KOPT-K1 (cell line): Measurements from ENCODE around the gene CTNNBIP1.

Source experiments
- H3K27ac ChIP-seq: fragments of 200-600 bp; sonication (generic); 2 replicates; pipeline ENCODE4 v1.5.1; 2016; ENCODE audit warnings: antibody characterized with exemption, mild to moderate bottlenecking, low read depth, low read length; ENCODE audit not compliant: poor library complexity, severe bottlenecking
- H3K36me3 ChIP-seq: fragments of 200-600 bp; sonication (generic); 2 replicates; pipeline ENCODE4 v1.5.1; 2017; ENCODE audit warnings: antibody characterized with exemption, mild to moderate bottlenecking, low read length, moderate library complexity; ENCODE audit not compliant: insufficient read depth
- H3K9me3 ChIP-seq: fragments of 200-600 bp; sonication (generic); 2 replicates; pipeline ENCODE4 v1.5.1; 2017; ENCODE audit warnings: antibody characterized with exemption, low read length, mild to moderate bottlenecking; ENCODE audit not compliant: insufficient read depth, poor library complexity, severe bottlenecking

Gene CTNNBIP1

GRCh38 chr1:9843576-9843945 is 66.5 kb downstream of the CTNNBIP1 start:
- no peak overlapping the region for H3K27ac ChIP-seq
- H3K36me3 ChIP-seq = no peaks in the 10 kb centered on the region
- no peaks in the 10 kb centered on the region for H3K9me3 ChIP-seq

- H3K9me3 ChIP-seq = no peaks in the 10 kb centered on the region
- no peaks in the 10 kb centered on the region for H3K36me3 ChIP-seq
- H3K27ac ChIP-seq = no peak overlapping the region
These were observed 67.1 kb downstream of the CTNNBIP1 start for GRCh38 chr1:9842781-9843575.

GRCh38 chr1:9842073-9842711 is 67.9 kb downstream of the CTNNBIP1 start:
- no peaks in the 10 kb centered on the region for H3K9me3 ChIP-seq
- H3K27ac ChIP-seq = no peak overlapping the region
- H3K36me3 ChIP-seq = no peaks in the 10 kb centered on the region

GRCh38 chr1:9841460-9841859 is 68.6 kb downstream of the CTNNBIP1 start:
- no peaks in the 10 kb centered on the region for H3K36me3 ChIP-seq
- H3K27ac ChIP-seq = no peak overlapping the region
- H3K9me3 ChIP-seq = no peaks in the 10 kb centered on the region

GRCh38 chr1:9840176-9840575 is 69.9 kb downstream of the CTNNBIP1 start:
- Histone ChIP-seq H3K9me3 (no peaks in the 10 kb centered on the region), H3K27ac (no peak overlapping the region)

GRCh38 chr1:9838946-9839345 is 71.1 kb downstream of the CTNNBIP1 start:
- Histone ChIP-seq H3K9me3 (no peaks in the 10 kb centered on the region), H3K27ac (no peak overlapping the region), H3K36me3 (no peaks in the 10 kb centered on the region)

More at GRCh38 chr1:9840176-9840575, 69.9 kb downstream of the CTNNBIP1 start:
- H3K36me3 ChIP-seq = no peaks in the 10 kb centered on the region

- H3K9me3 ChIP-seq = no peaks in the 10 kb centered on the region
- H3K27ac ChIP-seq = no peak overlapping the region
- no peaks in the 10 kb centered on the region for H3K36me3 ChIP-seq
These were observed 73.5 kb downstream of the CTNNBIP1 start for GRCh38 chr1:9836632-9836960.

GRCh38 chr1:9835758-9836631 is 74.1 kb downstream of the CTNNBIP1 start:
- Histone ChIP-seq H3K9me3 (no peaks in the 10 kb centered on the region), H3K36me3 (no peaks in the 10 kb centered on the region), H3K27ac (no peak overlapping the region)

- Histone ChIP-seq H3K36me3 (no peaks in the 10 kb centered on the region), H3K27ac (no peak overlapping the region), H3K9me3 (no peaks in the 10 kb centered on the region)
These were observed 74.7 kb downstream of the CTNNBIP1 start for GRCh38 chr1:9835404-9835757.

GRCh38 chr1:9833632-9834031 is 76.4 kb downstream of the CTNNBIP1 start:
- Histone ChIP-seq H3K9me3 (no peaks in the 10 kb centered on the region), H3K36me3 (no peaks in the 10 kb centered on the region), H3K27ac (no peak overlapping the region)

GRCh38 chr1:9827558-9828185 is 82.4 kb downstream of the CTNNBIP1 start:
- Histone ChIP-seq H3K9me3 (no peaks in the 10 kb centered on the region), H3K27ac (no peak overlapping the region), H3K36me3 (no peaks in the 10 kb centered on the region)

GRCh38 chr1:9826616-9827015 is 83.5 kb downstream of the CTNNBIP1 start:
- Histone ChIP-seq H3K36me3 (no peaks in the 10 kb centered on the region), H3K27ac (no peak overlapping the region), H3K9me3 (no peaks in the 10 kb centered on the region)

- no peaks in the 10 kb centered on the region for H3K36me3 ChIP-seq
- no peaks in the 10 kb centered on the region for H3K9me3 ChIP-seq
- no peak overlapping the region for H3K27ac ChIP-seq
These were observed 84.0 kb downstream of the CTNNBIP1 start for GRCh38 chr1:9826087-9826486.

GRCh38 chr1:9825093-9826074 is 84.7 kb downstream of the CTNNBIP1 start:
- Histone ChIP-seq H3K27ac (no peak overlapping the region), H3K36me3 (no peaks in the 10 kb centered on the region), H3K9me3 (no peaks in the 10 kb centered on the region)
